HG02610 (cell line): ENCODE data around the gene CTTNBP2.

Experiments
- ATAC-seq: cut with Tn5 transposase; IDR thresholded peaks from one replicate; pipeline ENCODE4 v1.9.1; 2021; ENCODE audit warnings: mild to moderate bottlenecking, moderate library complexity; ENCODE audit not compliant: unreplicated experiment

Gene CTTNBP2

GRCh38 chr7:117793521-117793920 is 79.7 kb downstream of the CTTNBP2 start:
- no peak for ATAC-seq

- peak; percentile 90 for ATAC-seq
Observed at GRCh38 chr7:117791877-117792780, 81.1 kb downstream of the CTTNBP2 start.

- no peak for ATAC-seq
Observed at GRCh38 chr7:117790731-117791130, 82.5 kb downstream of the CTTNBP2 start.

- ATAC-seq, result no peak
Observed at GRCh38 chr7:117790251-117790650, 83.0 kb downstream of the CTTNBP2 start.

- no peak for ATAC-seq
Observed at GRCh38 chr7:117785431-117785830, 87.8 kb downstream of the CTTNBP2 start.

GRCh38 chr7:117784315-117784714 is 88.9 kb downstream of the CTTNBP2 start:
- no peak for ATAC-seq

- ATAC-seq, result no peak
Observed at GRCh38 chr7:117782761-117783160, 90.5 kb downstream of the CTTNBP2 start.

- ATAC-seq, result no peak
Observed at GRCh38 chr7:117781707-117782106, 91.5 kb downstream of the CTTNBP2 start.

GRCh38 chr7:117780832-117781231 is 92.4 kb downstream of the CTTNBP2 start:
- peak; percentile 80 for ATAC-seq

GRCh38 chr7:117777335-117778142 is 95.7 kb downstream of the CTTNBP2 start:
- ATAC-seq, result no peak

GRCh38 chr7:117776224-117776623 is 97.0 kb downstream of the CTTNBP2 start:
- ATAC-seq, result peak; percentile 33

- no peak for ATAC-seq
Observed at GRCh38 chr7:117775801-117776200, 97.4 kb downstream of the CTTNBP2 start.

- ATAC-seq, result no peak
Observed at GRCh38 chr7:117774943-117775342, 98.3 kb downstream of the CTTNBP2 start.

- ATAC-seq, result no peak
Observed at GRCh38 chr7:117772421-117772820, 100.8 kb downstream of the CTTNBP2 start.

GRCh38 chr7:117771756-117772155 is 101.5 kb downstream of the CTTNBP2 start:
- ATAC-seq, result no peak

- no peak for ATAC-seq
Observed at GRCh38 chr7:117769085-117769484, 104.2 kb downstream of the CTTNBP2 start.

GRCh38 chr7:117767951-117768350 is 105.3 kb downstream of the CTTNBP2 start:
- no peak for ATAC-seq

GRCh38 chr7:117766913-117767312 is 106.3 kb downstream of the CTTNBP2 start:
- no peak for ATAC-seq

- no peak for ATAC-seq
Observed at GRCh38 chr7:117764031-117764430, 109.2 kb downstream of the CTTNBP2 start.

GRCh38 chr7:117762055-117762454 is 111.2 kb downstream of the CTTNBP2 start:
- ATAC-seq, result no peak

GRCh38 chr7:117759950-117760640 is 113.1 kb downstream of the CTTNBP2 start:
- ATAC-seq, result no peak
